Measurements from ENCODE around the gene KCNS3.

KCNS3 gene

GRCh38 chr2:17966798-17967197, 88.3 kb downstream of the KCNS3 start:
- no peaks in the 10 kb centered on the region for H3K9me3 ChIP-seq (ENCODE audit: severe bottlenecking)
- H3K4me3 ChIP-seq (ENCODE audit: severe bottlenecking), result no peak overlapping the region
- H3K27me3 ChIP-seq (ENCODE audit: insufficient read depth, poor library complexity, severe bottlenecking), result no peaks in the 10 kb centered on the region
- no peak for TF ChIP-seq CTCF (IDR thresholded peaks at IDR 0.05; ENCODE audit: poor library complexity, severe bottlenecking)
- H3K36me3 ChIP-seq (ENCODE audit: low read depth), result no peaks in the 10 kb centered on the region
- no peak overlapping the region for H3K27ac ChIP-seq (ENCODE audit: poor library complexity, severe bottlenecking)
- ATAC-seq (ENCODE audit: low read depth), result no peak
- no peak for DNase-seq (ENCODE audit: low spot score)
- H3K4me1 ChIP-seq (ENCODE audit: insufficient read depth, poor library complexity, severe bottlenecking), result no peaks in the 10 kb centered on the region

GRCh38 chr2:17969661-17970060, 91.2 kb downstream of the KCNS3 start:
- TF ChIP-seq CTCF (IDR thresholded peaks at IDR 0.05; ENCODE audit: poor library complexity, severe bottlenecking), result no peak

GRCh38 chr2:17971531-17972125, 93.2 kb downstream of the KCNS3 start:
- DNase-seq (ENCODE audit: low spot score) (no peak), ATAC-seq (ENCODE audit: low read depth) (no peak)
- Histone ChIP-seq H3K4me1 (ENCODE audit: insufficient read depth, poor library complexity, severe bottlenecking) (peaks cover 2% of the 10 kb centered on the region), H3K4me3 (ENCODE audit: severe bottlenecking) (no peak overlapping the region), H3K36me3 (ENCODE audit: low read depth) (no peaks in the 10 kb centered on the region), H3K27me3 (ENCODE audit: insufficient read depth, poor library complexity, severe bottlenecking) (no peaks in the 10 kb centered on the region), H3K27ac (ENCODE audit: poor library complexity, severe bottlenecking) (no peak overlapping the region), H3K9me3 (ENCODE audit: severe bottlenecking) (no peaks in the 10 kb centered on the region)
- TF ChIP-seq CTCF (IDR thresholded peaks at IDR 0.05; ENCODE audit: poor library complexity, severe bottlenecking), result no peak

More at GRCh38 chr2:17969661-17970060, 91.2 kb downstream of the KCNS3 start:
- no peak for ATAC-seq (ENCODE audit: low read depth)
- Histone ChIP-seq H3K36me3 (ENCODE audit: low read depth) (no peaks in the 10 kb centered on the region), H3K4me1 (ENCODE audit: insufficient read depth, poor library complexity, severe bottlenecking) (no peaks in the 10 kb centered on the region), H3K9me3 (ENCODE audit: severe bottlenecking) (no peaks in the 10 kb centered on the region), H3K27me3 (ENCODE audit: insufficient read depth, poor library complexity, severe bottlenecking) (no peaks in the 10 kb centered on the region), H3K4me3 (ENCODE audit: severe bottlenecking) (no peak overlapping the region), H3K27ac (ENCODE audit: poor library complexity, severe bottlenecking) (no peak overlapping the region)
- DNase-seq (ENCODE audit: low spot score), result no peak

DNA sequence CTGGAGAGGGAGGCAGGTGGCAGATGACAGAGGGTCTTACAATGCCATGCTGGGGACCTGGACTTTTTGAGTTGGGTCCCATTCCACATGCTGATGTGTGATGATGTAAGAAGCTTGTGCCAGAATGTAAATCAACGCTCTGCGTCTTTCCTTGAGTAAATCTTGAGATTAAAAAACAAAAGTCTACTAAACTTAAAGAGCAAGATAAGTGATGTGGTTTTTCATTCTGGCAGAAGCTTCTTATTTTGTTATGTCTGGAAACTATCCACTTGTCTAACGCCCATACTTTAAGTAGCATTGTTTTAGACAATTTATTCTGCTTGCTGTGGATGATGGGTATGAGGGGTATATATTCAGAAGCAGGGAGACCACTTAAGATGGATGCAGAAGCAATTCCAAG, 94.5 kb downstream of the KCNS3 start:
- TF ChIP-seq CTCF (IDR thresholded peaks at IDR 0.05; ENCODE audit: poor library complexity, severe bottlenecking), result no peak
- Histone ChIP-seq H3K9me3 (ENCODE audit: severe bottlenecking) (no peaks in the 10 kb centered on the region), H3K4me1 (ENCODE audit: insufficient read depth, poor library complexity, severe bottlenecking) (peaks cover 10% of the 10 kb centered on the region), H3K36me3 (ENCODE audit: low read depth) (no peaks in the 10 kb centered on the region), H3K27me3 (ENCODE audit: insufficient read depth, poor library complexity, severe bottlenecking) (no peaks in the 10 kb centered on the region), H3K4me3 (ENCODE audit: severe bottlenecking) (no peak overlapping the region), H3K27ac (ENCODE audit: poor library complexity, severe bottlenecking) (no peak overlapping the region)
- no peak for DNase-seq (ENCODE audit: low spot score)
- no peak for ATAC-seq (ENCODE audit: low read depth)

GRCh38 chr2:17975401-17975800, 96.9 kb downstream of the KCNS3 start:
- ATAC-seq (ENCODE audit: low read depth) (no peak), DNase-seq (ENCODE audit: low spot score) (no peak)
- H3K27ac ChIP-seq (ENCODE audit: poor library complexity, severe bottlenecking), result no peak overlapping the region
- TF ChIP-seq CTCF (IDR thresholded peaks at IDR 0.05; ENCODE audit: poor library complexity, severe bottlenecking), result no peak
- no peaks in the 10 kb centered on the region for H3K36me3 ChIP-seq (ENCODE audit: low read depth)
- no peaks in the 10 kb centered on the region for H3K9me3 ChIP-seq (ENCODE audit: severe bottlenecking)
- no peak overlapping the region for H3K4me3 ChIP-seq (ENCODE audit: severe bottlenecking)
- H3K4me1 ChIP-seq (ENCODE audit: insufficient read depth, poor library complexity, severe bottlenecking), result peaks cover 10% of the 10 kb centered on the region
- no peaks in the 10 kb centered on the region for H3K27me3 ChIP-seq (ENCODE audit: insufficient read depth, poor library complexity, severe bottlenecking)

Data from RWPE2 (cell line).